PC-3 (cell line): ENCODE results near the gene HS3ST4. TPM values are rescaled to one million over a fixed set of nuclear protein-coding genes. Genes with fewer than 3 reads are reported as not detected.

ENCODE experiments used
- ATAC-seq: fragments of 200-7000 bp; cut with Tn5 transposase; 2 replicates; pipeline ENCODE4 v1.9.1; 2020; ENCODE audit warnings: mild to moderate bottlenecking, moderate library complexity
- BruUV-seq: library from RNA; stranded (reverse); fragments of 400-500 nt; replicated peaks from 2 replicates; lab custom pipeline; 2021; lab: Mats Ljungman, UMichigan
- CTCF ChIA-PET: fragments of 300-600 bp; sonication (Branson Sonifier 250); formaldehyde crosslinking; loops from one replicate; lab custom pipeline; 2022; ENCODE audit warnings: antibody characterized with exemption; lab: Charles Lee
- POLR2A ChIA-PET: fragments of 300-600 bp; sonication (Branson Sonifier 250); formaldehyde crosslinking; loops from one replicate; lab custom pipeline; 2022; ENCODE audit warnings: antibody characterized with exemption; ENCODE audit not compliant: unreplicated experiment; lab: Charles Lee
- DNase-seq: peaks from one replicate; pipeline ENCODE4 v3.0.0-alpha.2; 2015
- H2AFZ ChIP-seq: fragments of 300-600 bp; sonication (generic); 2 replicates; pipeline ENCODE4 v1.6.0; 2016; ENCODE audit warnings: antibody characterized with exemption, low read length
- H3F3A ChIP-seq: fragments of 300-600 bp; sonication (generic); one replicate; pipeline ENCODE4 v1.6.0; 2017; ENCODE audit warnings: antibody characterized with exemption, low read length, control low read depth, mild to moderate bottlenecking; ENCODE audit not compliant: unreplicated experiment
- H3K27ac ChIP-seq: fragments of 300-600 bp; sonication (generic); 2 replicates; pipeline ENCODE4 v1.5.1; 2016; ENCODE audit warnings: mild to moderate bottlenecking, low read length
- H3K27me3 ChIP-seq: fragments of 300-600 bp; sonication (generic); 2 replicates; pipeline ENCODE4 v1.6.1; 2016; ENCODE audit warnings: low read length, mixed read lengths
- H3K36me3 ChIP-seq: fragments of 300-600 bp; sonication (generic); 2 replicates; pipeline ENCODE4 v1.6.1; 2016; ENCODE audit warnings: low read depth, mixed run types, low read length, mixed read lengths
- H3K4me1 ChIP-seq: fragments of 300-600 bp; sonication (generic); 2 replicates; pipeline ENCODE4 v1.5.1; 2016; ENCODE audit warnings: low read length; ENCODE audit not compliant: insufficient read depth
- H3K4me2 ChIP-seq: fragments of 300-600 bp; sonication (generic); 2 replicates; pipeline ENCODE4 v1.6.0; 2016; ENCODE audit warnings: low read length
- H3K4me3 ChIP-seq: fragments of 300-600 bp; sonication (generic); 2 replicates; pipeline ENCODE4 v1.5.1; 2016; ENCODE audit warnings: mild to moderate bottlenecking, low read length, mixed read lengths
- H3K79me2 ChIP-seq: fragments of 300-600 bp; sonication (generic); 2 replicates; pipeline ENCODE4 v1.6.1; 2017; ENCODE audit warnings: low read length, mixed read lengths
- H3K9ac ChIP-seq: fragments of 300-600 bp; sonication (generic); 2 replicates; pipeline ENCODE4 v1.6.0; 2016; ENCODE audit warnings: mild to moderate bottlenecking, low read length
- H3K9me2 ChIP-seq: fragments of 300-600 bp; sonication (generic); replicated peaks from 2 replicates; pipeline ENCODE4 v1.6.1; 2016; ENCODE audit warnings: mixed run types, low read length, mixed read lengths
- H3K9me3 ChIP-seq: fragments of 300-600 bp; sonication (generic); 2 replicates; pipeline ENCODE4 v1.6.1; 2016; ENCODE audit warnings: low read length, mixed read lengths
- H4K20me1 ChIP-seq: fragments of 300-600 bp; sonication (generic); 2 replicates; pipeline ENCODE4 v1.6.1; 2016; ENCODE audit warnings: low read length, mixed read lengths
- CTCF ChIP-seq: fragments of 300-600 bp; sonication (generic); conservative IDR thresholded peaks from 2 replicates; pipeline ENCODE4 v1.5.1; 2017; ENCODE audit warnings: antibody characterized with exemption, low read depth, mild to moderate bottlenecking, low read length
- EZH2 ChIP-seq: fragments of 300-600 bp; sonication (generic); IDR thresholded peaks from one replicate; pipeline ENCODE4 v1.6.1; 2017; ENCODE audit warnings: antibody characterized with exemption, mild to moderate bottlenecking, low read length; ENCODE audit not compliant: unreplicated experiment
- EZH2phosphoT487 ChIP-seq: fragments of 300-600 bp; sonication (generic); IDR thresholded peaks from 2 replicates; pipeline ENCODE4 v1.6.1; 2018; ENCODE audit warnings: mild to moderate bottlenecking, antibody characterized with exemption, low read length, borderline replicate concordance
- intact Hi-C: fragments of 100-400 bp; cut with micrococcal nuclease; formaldehyde crosslinking; loops from 2 replicates; pipeline ENCODE4 v1.9.0; 2023
- total RNA-seq: library from RNA; depleted of rRNA; stranded (reverse); fragments of >200 nt; gene quantifications from 2 replicates; pipeline ENCODE4 v1.2.3, GENCODE V29; 2014

Gene HS3ST4
- total RNA-seq, 1 experiment from 2014 or later = not detected

GRCh38 chr16:25796239-25796638 is 104.5 kb downstream of the HS3ST4 start:
- no peaks in the 10 kb centered on the region for H3K36me3 ChIP-seq
- H3K9me3 ChIP-seq = no peaks in the 10 kb centered on the region
- no peak overlapping the region for H3K4me3 ChIP-seq
- H4K20me1 ChIP-seq = no peaks in the 10 kb centered on the region
- ATAC-seq = no peak
- H3K4me2 ChIP-seq = no peak overlapping the region
- no peaks in the 10 kb centered on the region for H3K9me2 ChIP-seq
- H3K27me3 ChIP-seq = no peaks in the 10 kb centered on the region
- CTCF ChIA-PET = no interaction called here
- H2AFZ ChIP-seq = no peak overlapping the region
- intact Hi-C loops = no loop called here
- H3K4me1 ChIP-seq = no peaks in the 10 kb centered on the region
- no peaks in the 10 kb centered on the region for H3K79me2 ChIP-seq
- no peak overlapping the region for H3K27ac ChIP-seq
- TF ChIP-seq CTCF (no peak), EZH2phosphoT487 (no peak), EZH2 (no peak)
- no TSS peak for BruUV-seq
- no peaks in the 10 kb centered on the region for H3F3A ChIP-seq
- H3K9ac ChIP-seq = no peak overlapping the region
- no peak for DNase-seq
- POLR2A ChIA-PET = no interaction called here

- H4K20me1 ChIP-seq = no peaks in the 10 kb centered on the region
- DNase-seq = no peak
- no peak for ATAC-seq
- H3K4me3 ChIP-seq = no peak overlapping the region
- POLR2A ChIA-PET = no interaction called here
- H3K4me1 ChIP-seq = no peaks in the 10 kb centered on the region
- no peaks in the 10 kb centered on the region for H3F3A ChIP-seq
- no peaks in the 10 kb centered on the region for H3K27me3 ChIP-seq
- TF ChIP-seq EZH2phosphoT487 (no peak), EZH2 (no peak), CTCF (no peak)
- H2AFZ ChIP-seq = no peak overlapping the region
- no peaks in the 10 kb centered on the region for H3K9me2 ChIP-seq
- H3K27ac ChIP-seq = no peak overlapping the region
- H3K9ac ChIP-seq = no peak overlapping the region
- H3K4me2 ChIP-seq = no peak overlapping the region
- H3K9me3 ChIP-seq = no peaks in the 10 kb centered on the region
- H3K36me3 ChIP-seq = no peaks in the 10 kb centered on the region
- BruUV-seq = no TSS peak
- CTCF ChIA-PET = no interaction called here
- no peaks in the 10 kb centered on the region for H3K79me2 ChIP-seq
- intact Hi-C loops = no loop called here
These were observed 106.3 kb downstream of the HS3ST4 start for GRCh38 chr16:25798065-25798464.

GRCh38 chr16:25799816-25800215 is 108.1 kb downstream of the HS3ST4 start:
- no peak overlapping the region for H3K4me2 ChIP-seq
- H3K79me2 ChIP-seq = no peaks in the 10 kb centered on the region
- no peaks in the 10 kb centered on the region for H3K36me3 ChIP-seq
- ATAC-seq = no peak
- POLR2A ChIA-PET = no interaction called here
- H3K27ac ChIP-seq = no peak overlapping the region
- CTCF ChIA-PET = no interaction called here
- no peak overlapping the region for H3K4me3 ChIP-seq
- H3K4me1 ChIP-seq = no peaks in the 10 kb centered on the region
- H3K9me3 ChIP-seq = no peaks in the 10 kb centered on the region
- no peak for DNase-seq
- H3K9me2 ChIP-seq = no peaks in the 10 kb centered on the region
- BruUV-seq = no TSS peak
- H2AFZ ChIP-seq = no peak overlapping the region
- no peaks in the 10 kb centered on the region for H4K20me1 ChIP-seq
- no peak overlapping the region for H3K9ac ChIP-seq
- no peaks in the 10 kb centered on the region for H3K27me3 ChIP-seq
- intact Hi-C loops = no loop called here
- no peaks in the 10 kb centered on the region for H3F3A ChIP-seq
- TF ChIP-seq EZH2phosphoT487 (no peak), EZH2 (no peak), CTCF (no peak)
